ENCODE results near the gene TTC9.

The TTC9 gene

DNA sequence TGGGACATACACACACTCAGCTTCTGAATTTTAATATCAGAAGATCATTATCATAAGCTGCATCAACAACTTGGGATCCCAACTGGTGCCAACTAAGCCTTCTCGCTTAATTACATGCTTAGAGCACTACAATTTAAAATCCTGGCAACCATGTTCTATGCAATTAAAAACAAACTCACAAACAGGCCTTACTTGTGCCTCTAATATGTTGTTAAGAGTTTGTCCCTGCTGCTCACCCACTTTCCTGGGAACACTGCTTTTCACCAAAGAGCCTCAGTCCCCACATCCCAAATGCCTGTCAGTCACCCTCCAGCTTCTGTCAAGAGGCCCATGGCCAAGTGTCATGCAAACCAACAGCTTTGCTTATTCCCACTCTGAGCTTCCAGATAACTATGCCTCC, 69.7 kb downstream of the TTC9 start:
- no peaks in the 10 kb centered on the region for H3K36me3 ChIP-seq
- TF ChIP-seq CTCF (IDR thresholded peaks at IDR 0.05) = no peak
- H3K9me3 ChIP-seq = no peaks in the 10 kb centered on the region
- no peak overlapping the region for H3K4me3 ChIP-seq (ENCODE audit: low read depth in 1 of 2, low read length in 1 of 2)
- no peak overlapping the region for H3K27ac ChIP-seq
- H3K4me1 ChIP-seq (ENCODE audit: control insufficient read depth in 1 of 2, insufficient read depth in 1 of 2, low read depth in 1 of 2, low read length in 1 of 2) = no peaks in the 10 kb centered on the region
- peaks cover 28% of the 10 kb centered on the region for H3K27me3 ChIP-seq

DNA sequence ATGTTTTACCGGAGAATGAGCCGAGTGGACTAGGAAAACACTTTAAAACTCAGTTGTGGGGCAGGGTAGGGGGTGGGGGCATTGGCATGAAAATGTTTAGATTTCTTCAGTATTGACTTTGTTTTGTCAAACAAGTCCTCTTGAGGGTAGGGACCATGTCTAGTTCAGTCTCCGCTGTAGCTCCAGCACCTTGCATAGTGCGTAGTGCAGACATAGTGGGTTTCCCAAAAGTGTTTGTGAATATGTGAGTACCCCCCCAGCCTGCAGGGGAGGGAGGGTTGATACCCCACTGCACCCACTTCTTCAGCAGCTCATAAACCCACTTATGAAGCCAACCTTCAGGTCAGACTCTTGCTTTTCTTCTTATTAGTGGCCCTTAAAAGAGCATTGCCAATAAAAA, 71.4 kb downstream of the TTC9 start:
- peaks cover 37% of the 10 kb centered on the region for H3K27me3 ChIP-seq
- H3K36me3 ChIP-seq = no peaks in the 10 kb centered on the region
- no peak overlapping the region for H3K27ac ChIP-seq
- no peaks in the 10 kb centered on the region for H3K9me3 ChIP-seq
- TF ChIP-seq CTCF (IDR thresholded peaks at IDR 0.05) = no peak
- H3K4me1 ChIP-seq (ENCODE audit: control insufficient read depth in 1 of 2, insufficient read depth in 1 of 2, low read depth in 1 of 2, low read length in 1 of 2) = no peaks in the 10 kb centered on the region
- no peak overlapping the region for H3K4me3 ChIP-seq (ENCODE audit: low read depth in 1 of 2, low read length in 1 of 2)

DNA sequence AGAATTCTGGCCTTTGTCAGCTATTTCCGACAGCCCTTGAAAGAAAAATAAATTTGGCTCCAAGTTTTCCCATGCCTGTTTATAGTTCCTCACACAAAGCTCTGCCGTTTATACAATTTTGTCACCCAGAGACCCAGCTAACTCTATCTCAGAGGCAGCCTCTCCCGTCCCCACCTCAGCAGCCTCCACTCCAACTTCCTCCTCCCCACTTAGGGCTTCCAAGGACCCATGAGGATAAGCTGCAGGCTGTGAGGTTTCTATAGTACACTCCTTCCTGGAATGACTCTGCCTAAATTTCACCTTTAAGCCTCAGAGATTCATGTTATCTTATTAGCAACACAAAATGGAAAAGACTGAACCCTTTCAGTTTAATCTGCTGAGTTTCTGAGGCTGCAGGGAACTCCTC, 71.8 kb downstream of the TTC9 start:
- no peak overlapping the region for H3K4me3 ChIP-seq (ENCODE audit: low read depth in 1 of 2, low read length in 1 of 2)
- H3K36me3 ChIP-seq = no peaks in the 10 kb centered on the region
- no peaks in the 10 kb centered on the region for H3K9me3 ChIP-seq
- H3K27me3 ChIP-seq = peaks cover 41% of the 10 kb centered on the region
- TF ChIP-seq CTCF (IDR thresholded peaks at IDR 0.05) = no peak
- H3K27ac ChIP-seq = no peak overlapping the region
- H3K4me1 ChIP-seq (ENCODE audit: control insufficient read depth in 1 of 2, insufficient read depth in 1 of 2, low read depth in 1 of 2, low read length in 1 of 2) = no peaks in the 10 kb centered on the region

DNA sequence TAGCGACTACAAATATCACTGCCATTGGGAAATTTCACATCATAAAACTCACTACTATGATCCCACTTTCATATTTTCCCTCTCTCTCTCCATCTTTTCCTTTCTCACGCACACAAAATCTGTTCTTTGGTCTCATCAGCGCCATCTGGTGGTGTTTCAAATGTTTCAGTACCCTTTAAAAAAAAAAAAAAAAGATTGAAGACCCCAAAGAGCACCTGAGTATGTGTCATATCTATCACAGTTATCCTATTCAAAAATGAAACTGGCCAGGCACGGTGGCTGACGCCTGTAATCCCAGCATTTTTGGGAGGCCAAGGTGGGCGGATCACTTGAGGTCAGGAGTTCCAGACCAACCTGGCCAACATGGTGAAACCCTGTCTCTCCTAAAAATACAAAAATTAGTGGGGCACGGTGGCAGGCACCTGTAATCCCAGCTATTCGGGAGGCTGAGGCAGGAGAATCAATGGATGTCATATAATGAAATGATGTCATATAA, 72.4 kb downstream of the TTC9 start:
- H3K4me3 ChIP-seq (ENCODE audit: low read depth in 1 of 2, low read length in 1 of 2) = no peak overlapping the region
- peak; percentile 29 for TF ChIP-seq CTCF (IDR thresholded peaks at IDR 0.05)
- H3K36me3 ChIP-seq = no peaks in the 10 kb centered on the region
- no peaks in the 10 kb centered on the region for H3K4me1 ChIP-seq (ENCODE audit: control insufficient read depth in 1 of 2, insufficient read depth in 1 of 2, low read depth in 1 of 2, low read length in 1 of 2)
- peaks cover 46% of the 10 kb centered on the region for H3K27me3 ChIP-seq
- no peak overlapping the region for H3K27ac ChIP-seq
- no peaks in the 10 kb centered on the region for H3K9me3 ChIP-seq

DNA sequence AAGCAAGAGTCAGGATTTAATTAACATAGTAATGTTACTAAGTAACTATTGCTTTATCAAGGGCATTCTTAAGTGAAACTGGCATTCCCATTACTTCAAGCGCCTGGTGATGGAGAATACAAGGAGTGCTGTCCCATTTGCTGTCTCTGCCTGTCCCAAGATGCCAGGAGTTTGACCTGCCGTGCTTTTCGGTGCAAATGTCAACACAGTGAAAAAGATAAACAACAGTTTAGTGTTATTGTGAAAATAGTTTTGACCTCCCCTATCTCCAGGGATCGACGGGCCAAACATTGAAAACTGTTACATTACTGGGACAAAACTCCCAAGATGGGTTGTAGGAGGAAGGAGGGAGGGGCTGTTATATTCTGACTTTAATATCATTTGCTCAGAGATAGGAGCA, 74.8 kb downstream of the TTC9 start:
- H3K27ac ChIP-seq = no peak overlapping the region
- no peaks in the 10 kb centered on the region for H3K4me1 ChIP-seq (ENCODE audit: control insufficient read depth in 1 of 2, insufficient read depth in 1 of 2, low read depth in 1 of 2, low read length in 1 of 2)
- no peak for TF ChIP-seq CTCF (IDR thresholded peaks at IDR 0.05)
- no peaks in the 10 kb centered on the region for H3K9me3 ChIP-seq
- no peak overlapping the region for H3K4me3 ChIP-seq (ENCODE audit: low read depth in 1 of 2, low read length in 1 of 2)
- H3K36me3 ChIP-seq = no peaks in the 10 kb centered on the region
- peaks cover 49% of the 10 kb centered on the region for H3K27me3 ChIP-seq

DNA sequence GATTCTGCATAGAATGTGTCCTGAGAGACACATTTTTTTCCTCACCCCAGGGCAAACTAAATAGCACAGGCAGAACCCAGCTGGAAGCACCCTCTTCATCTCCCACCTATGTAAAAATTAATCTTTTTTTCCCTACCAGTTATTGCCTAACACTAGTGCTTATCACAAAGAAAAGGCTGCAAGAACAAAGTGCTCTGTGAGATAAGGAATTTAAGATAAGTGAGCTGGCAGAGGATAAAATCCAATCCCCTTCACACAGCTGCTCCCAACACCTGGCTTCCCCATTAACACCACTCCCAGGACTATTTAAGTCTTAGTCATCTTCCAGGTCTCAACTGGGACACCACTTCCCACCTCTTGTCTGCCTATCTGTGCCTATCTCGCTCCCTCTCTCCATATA, 75.2 kb downstream of the TTC9 start:
- H3K4me1 ChIP-seq (ENCODE audit: control insufficient read depth in 1 of 2, insufficient read depth in 1 of 2, low read depth in 1 of 2, low read length in 1 of 2) = no peaks in the 10 kb centered on the region
- H3K9me3 ChIP-seq = no peaks in the 10 kb centered on the region
- H3K27me3 ChIP-seq = peaks cover 48% of the 10 kb centered on the region
- no peak overlapping the region for H3K27ac ChIP-seq
- no peak for TF ChIP-seq CTCF (IDR thresholded peaks at IDR 0.05)
- no peak overlapping the region for H3K4me3 ChIP-seq (ENCODE audit: low read depth in 1 of 2, low read length in 1 of 2)
- H3K36me3 ChIP-seq = no peaks in the 10 kb centered on the region

Data from neutrophil (primary cell).